Hindlimb muscle (tissue), 1 donor: ENCODE data around the gene RIMBP2. TPM values are rescaled to one million over a fixed set of nuclear protein-coding genes. Genes with fewer than 3 reads are reported as not detected.

Source experiments
- DNase-seq: peaks from one replicate; pipeline ENCODE4 v3.0.0-alpha.2; 2013
- polyA plus RNA-seq: library from polyadenylated mRNA; unstranded; fragments of 120-200 nt; gene quantifications from one replicate; pipeline ENCODE4 v1.2.1, GENCODE V29; 2013; ENCODE audit not compliant: insufficient read length

The RIMBP2 gene
- polyA plus RNA-seq, 1 donor, result 0.75 TPM

GRCh38 chr12:130350715-130351114 is 365.4 kb downstream of the RIMBP2 start:
- DNase-seq, result no peak

GRCh38 chr12:130347588-130347987 is 368.5 kb downstream of the RIMBP2 start:
- no peak for DNase-seq

Other genes starting within 250 kb of the RIMBP2 start
- 17.9 TPM for gene STX2, start 123.0 kb upstream of the RIMBP2 start, polyA plus RNA-seq
- gene RAN, start 155.8 kb upstream of the RIMBP2 start, polyA plus RNA-seq, result 340 TPM
- 9.3 TPM for gene ADGRD1, start 237.6 kb upstream of the RIMBP2 start, polyA plus RNA-seq